HUES48 (cell line): Measurements from ENCODE around the gene TBX10.

Experiments
- H3K27ac ChIP-seq: one replicate; pipeline ENCODE4 v1.7.0; 2013; ENCODE audit warnings: low read depth, low read length, inconsistent platforms
- H3K27me3 ChIP-seq: 2 replicates; pipeline ENCODE4 v1.6.1; 2013; ENCODE audit warnings: mild to moderate bottlenecking, low read length; ENCODE audit not compliant: control insufficient read depth, insufficient read depth
- H3K36me3 ChIP-seq: 2 replicates; pipeline ENCODE4 v1.6.1; 2013; ENCODE audit warnings: low read length; ENCODE audit not compliant: control insufficient read depth, insufficient read depth
- H3K4me1 ChIP-seq: 2 replicates; pipeline ENCODE4 v1.6.1; 2013; ENCODE audit warnings: mild to moderate bottlenecking, low read length; ENCODE audit not compliant: control insufficient read depth, insufficient read depth
- H3K4me3 ChIP-seq: 2 replicates; pipeline ENCODE4 v1.5.1; 2013; ENCODE audit warnings: mild to moderate bottlenecking, low read depth, low read length
- H3K9ac ChIP-seq: 2 replicates; pipeline ENCODE4 v1.6.1; 2013; ENCODE audit warnings: mild to moderate bottlenecking, low read depth, low read length, moderate library complexity
- H3K9me3 ChIP-seq: 2 replicates; pipeline ENCODE4 v1.6.1; 2013; ENCODE audit warnings: low read length; ENCODE audit not compliant: control insufficient read depth, insufficient read depth

TBX10 gene

DNA sequence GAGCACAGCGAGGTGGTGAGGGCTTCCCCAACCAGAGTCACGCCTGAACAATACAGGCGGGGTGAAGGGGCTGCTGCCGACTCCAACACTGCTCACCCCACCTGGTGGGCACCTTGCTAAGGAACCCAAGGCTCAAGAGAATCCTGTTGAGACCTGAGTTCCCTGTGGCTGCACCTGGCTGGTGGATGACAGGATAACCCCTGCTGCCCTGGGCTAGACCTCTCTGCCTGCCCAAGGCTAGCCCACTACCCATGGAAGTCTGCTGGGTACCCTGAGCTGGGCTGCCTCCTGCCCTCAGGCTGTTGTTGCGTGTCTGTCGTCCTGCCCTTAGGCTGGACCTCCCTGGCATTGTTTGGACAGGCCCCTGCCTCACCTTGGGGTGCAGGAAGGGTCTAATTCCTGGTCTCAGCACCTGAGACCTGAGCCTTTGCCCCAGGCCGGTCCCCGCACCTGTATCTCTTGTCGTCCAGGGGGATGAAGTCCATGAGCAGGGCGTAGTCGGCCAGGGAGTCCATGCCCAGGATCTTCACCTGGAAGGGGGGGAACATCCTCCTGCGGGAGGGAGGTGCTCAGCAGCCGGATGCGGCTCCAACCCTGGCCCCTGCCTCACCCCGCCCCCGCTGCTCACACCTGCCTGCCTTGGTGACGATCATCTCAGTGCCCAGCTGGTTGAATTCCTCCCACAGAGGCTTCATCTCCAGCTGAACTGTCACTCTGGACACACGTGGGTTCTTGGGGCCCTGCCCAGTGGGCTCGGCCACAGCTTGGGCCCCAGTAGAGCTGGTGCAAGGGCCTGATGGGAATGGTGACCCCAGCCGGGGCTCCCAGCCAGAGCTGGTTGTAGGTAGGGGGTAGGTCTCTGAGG is 5.0 kb downstream of the TBX10 start:
- Histone ChIP-seq H3K9ac (no peak overlapping the region), H3K9me3 (no peaks in the 10 kb centered on the region), H3K36me3 (no peaks in the 10 kb centered on the region), H3K27me3 (peaks cover 3% of the 10 kb centered on the region), H3K27ac (no peak overlapping the region), H3K4me3 (no peak overlapping the region), H3K4me1 (peaks cover 8% of the 10 kb centered on the region; the same call in 1 of the 2 replicates)

DNA sequence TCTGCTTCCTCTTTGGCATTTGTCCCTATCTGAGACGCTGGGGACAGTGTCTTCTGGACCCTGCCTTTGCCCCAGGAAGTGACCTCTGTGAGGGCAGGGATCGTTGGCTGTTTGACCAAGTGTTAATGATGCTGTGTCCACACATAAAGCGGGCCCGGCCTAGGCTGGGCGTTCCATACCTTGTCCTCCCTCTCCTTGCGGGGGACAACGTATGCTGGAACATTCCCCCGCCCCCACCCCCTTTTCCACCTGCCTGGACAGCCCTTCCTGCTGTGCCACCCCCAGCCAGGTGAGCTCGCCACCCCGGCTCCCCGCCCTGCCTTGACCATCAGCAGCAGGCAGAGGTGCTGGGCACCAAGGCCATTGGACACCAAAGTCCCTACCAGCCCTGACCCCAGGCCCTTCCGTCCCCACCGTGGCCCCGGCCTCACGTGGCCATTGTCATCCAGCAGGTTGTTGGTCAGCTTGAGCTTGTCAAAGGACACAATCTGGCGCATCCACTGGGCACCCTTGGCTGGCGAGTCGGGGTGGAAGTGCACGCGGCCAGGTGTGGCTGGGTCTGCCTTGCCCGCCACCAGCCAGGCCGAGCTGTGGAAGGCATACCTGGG is 5.7 kb downstream of the TBX10 start:
- Histone ChIP-seq H3K27me3 (no peaks in the 10 kb centered on the region; the same call in 1 of the 2 replicates), H3K4me3 (no peak overlapping the region), H3K27ac (no peak overlapping the region), H3K9me3 (no peaks in the 10 kb centered on the region), H3K36me3 (no peaks in the 10 kb centered on the region), H3K4me1 (peaks cover 11% of the 10 kb centered on the region; the same call in 1 of the 2 replicates), H3K9ac (no peak overlapping the region)

DNA sequence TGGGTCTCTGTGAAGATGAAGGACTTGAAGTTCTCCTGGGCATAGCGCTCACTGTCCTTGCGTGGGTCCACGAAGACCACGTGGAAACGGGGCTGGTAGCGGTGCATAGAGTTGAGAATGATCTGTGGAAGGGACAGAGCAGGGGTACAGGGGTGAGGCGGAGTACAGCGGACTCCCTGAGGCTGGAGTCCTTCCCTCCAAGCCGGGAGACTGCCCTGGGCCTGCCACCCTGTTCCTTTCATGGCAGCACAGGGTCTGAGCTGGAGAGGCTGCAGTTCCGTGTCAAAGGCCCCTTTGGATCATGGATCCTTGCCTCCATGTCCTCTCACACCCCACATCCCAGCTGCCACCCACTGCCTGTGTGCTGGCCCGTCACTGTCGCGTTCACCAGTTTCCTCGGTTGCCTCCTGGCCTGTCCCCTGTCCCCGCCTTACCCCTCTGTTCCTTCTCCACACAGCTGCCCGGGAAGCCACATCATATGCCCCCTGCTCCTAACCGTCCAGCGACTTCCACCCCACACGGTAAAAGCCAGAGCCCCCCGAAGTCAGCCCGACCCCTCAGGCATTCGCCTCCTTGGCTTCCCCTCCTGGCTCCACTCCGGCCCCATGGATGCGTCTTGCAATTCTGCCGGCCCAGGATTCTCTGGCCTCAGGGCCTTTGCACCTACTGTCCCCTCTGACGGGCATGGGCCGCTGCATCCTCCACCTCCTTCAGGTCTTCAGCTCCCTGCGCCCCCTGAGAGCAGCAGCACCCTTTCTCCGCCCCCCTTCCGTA is 6.4 kb downstream of the TBX10 start:
- peaks cover 11% of the 10 kb centered on the region; the same call in 1 of the 2 replicates for H3K4me1 ChIP-seq
- H3K9ac ChIP-seq: no peak overlapping the region
- no peaks in the 10 kb centered on the region for H3K9me3 ChIP-seq
- no peaks in the 10 kb centered on the region for H3K36me3 ChIP-seq
- H3K27ac ChIP-seq: no peak overlapping the region
- H3K27me3 ChIP-seq: no peaks in the 10 kb centered on the region
- H3K4me3 ChIP-seq: no peak overlapping the region

DNA sequence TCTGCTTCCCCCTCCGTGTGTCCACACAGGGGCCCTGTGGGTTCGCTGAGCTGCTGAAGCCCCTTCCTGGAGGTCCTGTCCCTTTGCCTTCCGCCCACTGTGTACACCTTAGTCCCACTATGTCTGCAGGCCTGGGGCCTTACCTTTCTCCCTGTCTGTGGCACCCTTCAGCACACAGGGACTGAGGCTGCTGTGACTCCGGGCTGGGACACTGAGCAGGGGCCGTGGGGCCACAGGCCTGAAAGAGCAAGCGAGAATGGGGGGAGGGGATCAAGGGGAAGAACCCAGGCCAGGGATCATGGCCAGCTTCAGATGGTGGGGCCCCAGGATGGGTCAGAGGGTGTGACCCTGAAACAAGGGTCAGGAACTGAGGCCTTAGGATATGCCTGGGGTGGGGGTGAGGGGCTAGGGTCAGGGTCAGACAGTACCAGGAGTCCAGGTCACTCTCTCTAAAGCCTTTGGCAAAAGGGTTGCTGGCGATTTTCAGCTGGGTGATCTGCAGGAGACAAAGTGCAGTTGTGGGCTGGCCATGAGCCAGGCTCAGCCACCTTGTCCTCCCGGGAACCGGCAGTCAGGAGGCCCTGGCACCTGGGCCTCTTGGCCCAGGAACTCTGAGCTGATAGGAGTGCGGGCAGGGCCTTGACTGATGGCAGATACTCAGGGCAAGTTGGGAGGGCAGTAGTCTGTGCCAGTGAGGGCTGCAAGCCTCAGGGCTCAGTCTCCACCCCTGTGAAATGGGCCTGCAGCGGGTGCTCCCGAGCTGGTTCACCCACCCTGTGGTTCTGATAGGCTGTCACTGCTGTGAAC is 7.2 kb downstream of the TBX10 start:
- Histone ChIP-seq H3K27me3 (no peaks in the 10 kb centered on the region), H3K36me3 (peaks cover 1% of the 10 kb centered on the region; the same call in 1 of the 2 replicates), H3K27ac (no peak overlapping the region), H3K9me3 (no peaks in the 10 kb centered on the region), H3K9ac (no peak overlapping the region), H3K4me1 (peaks cover 11% of the 10 kb centered on the region; the same call in 1 of the 2 replicates), H3K4me3 (no peak overlapping the region)

DNA sequence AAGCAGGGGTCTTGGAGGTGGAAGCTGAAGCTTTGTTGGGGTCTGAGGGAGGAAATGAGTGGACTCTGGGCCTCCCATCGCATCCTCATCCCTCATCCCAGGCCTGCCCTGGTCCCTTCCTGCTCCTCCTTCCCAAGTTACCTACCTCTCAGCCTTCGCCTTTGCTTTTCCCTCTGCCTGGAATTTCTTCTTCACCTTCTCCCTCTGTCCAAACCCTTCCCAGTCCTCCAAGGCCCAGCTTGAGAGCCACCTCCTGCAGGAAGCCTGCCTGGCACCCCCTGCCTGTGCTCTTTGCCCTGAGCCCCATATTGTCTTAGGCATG is 7.7 kb downstream of the TBX10 start:
- Histone ChIP-seq H3K4me3 (no peak overlapping the region), H3K9me3 (no peaks in the 10 kb centered on the region), H3K4me1 (peaks cover 11% of the 10 kb centered on the region; the same call in 1 of the 2 replicates), H3K27ac (no peak overlapping the region), H3K27me3 (no peaks in the 10 kb centered on the region), H3K36me3 (peaks cover 4% of the 10 kb centered on the region; the same call in 1 of the 2 replicates), H3K9ac (no peak overlapping the region)

DNA sequence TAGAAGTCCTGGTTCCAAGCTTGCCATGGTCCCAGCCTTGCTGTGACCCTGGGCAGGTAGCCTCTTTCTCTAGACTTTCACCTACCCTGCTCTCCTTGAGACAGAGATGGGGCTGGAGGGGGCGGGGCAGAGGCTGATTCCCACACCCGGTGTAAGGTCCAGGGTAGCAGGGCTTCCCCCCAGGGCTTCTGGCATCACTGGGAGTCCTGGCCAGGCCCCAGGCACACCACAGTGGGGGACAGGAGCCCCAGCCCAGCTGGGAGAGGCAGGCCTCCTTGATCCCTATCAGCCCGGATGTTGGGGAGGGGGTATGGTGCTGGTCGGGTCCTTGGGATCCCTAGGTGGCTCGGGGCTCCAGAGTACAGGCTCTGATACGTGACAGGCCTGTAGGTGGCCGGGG is 8.2 kb downstream of the TBX10 start:
- no peak overlapping the region for H3K4me3 ChIP-seq
- peaks cover 11% of the 10 kb centered on the region; the same call in 1 of the 2 replicates for H3K4me1 ChIP-seq
- no peaks in the 10 kb centered on the region for H3K9me3 ChIP-seq
- no peak overlapping the region; the same call in 1 of the 2 replicates for H3K9ac ChIP-seq
- H3K27ac ChIP-seq: peak overlapping the region; percentile 93
- H3K27me3 ChIP-seq: no peaks in the 10 kb centered on the region
- H3K36me3 ChIP-seq: peaks cover 4% of the 10 kb centered on the region; the same call in 1 of the 2 replicates

DNA sequence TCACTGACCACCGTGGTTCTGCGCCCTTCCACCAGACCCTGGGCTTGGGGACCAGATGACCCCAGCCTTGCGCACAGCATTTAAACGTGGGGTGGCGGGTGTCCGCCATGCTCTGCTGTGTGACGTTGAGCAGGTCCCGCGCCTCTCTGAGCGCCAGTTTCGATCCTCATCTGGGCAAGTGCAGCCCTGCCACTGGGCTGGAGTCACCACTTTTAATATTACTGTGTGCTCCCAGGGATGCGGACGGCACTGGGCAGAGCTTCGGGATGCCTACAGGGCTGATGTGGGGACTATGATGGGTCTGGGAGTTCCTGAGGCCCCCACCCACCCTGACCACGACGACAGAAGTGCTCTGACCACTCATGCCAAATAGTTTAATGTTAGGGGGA is 8.6 kb downstream of the TBX10 start:
- H3K9ac ChIP-seq: peak overlapping the region; percentile 78
- peaks cover 6% of the 10 kb centered on the region for H3K36me3 ChIP-seq
- no peaks in the 10 kb centered on the region for H3K9me3 ChIP-seq
- H3K4me1 ChIP-seq: peaks cover 11% of the 10 kb centered on the region; the same call in 1 of the 2 replicates
- H3K27ac ChIP-seq: peak overlapping the region; percentile 93
- peak overlapping the region; percentile 94 for H3K4me3 ChIP-seq
- no peaks in the 10 kb centered on the region for H3K27me3 ChIP-seq

DNA sequence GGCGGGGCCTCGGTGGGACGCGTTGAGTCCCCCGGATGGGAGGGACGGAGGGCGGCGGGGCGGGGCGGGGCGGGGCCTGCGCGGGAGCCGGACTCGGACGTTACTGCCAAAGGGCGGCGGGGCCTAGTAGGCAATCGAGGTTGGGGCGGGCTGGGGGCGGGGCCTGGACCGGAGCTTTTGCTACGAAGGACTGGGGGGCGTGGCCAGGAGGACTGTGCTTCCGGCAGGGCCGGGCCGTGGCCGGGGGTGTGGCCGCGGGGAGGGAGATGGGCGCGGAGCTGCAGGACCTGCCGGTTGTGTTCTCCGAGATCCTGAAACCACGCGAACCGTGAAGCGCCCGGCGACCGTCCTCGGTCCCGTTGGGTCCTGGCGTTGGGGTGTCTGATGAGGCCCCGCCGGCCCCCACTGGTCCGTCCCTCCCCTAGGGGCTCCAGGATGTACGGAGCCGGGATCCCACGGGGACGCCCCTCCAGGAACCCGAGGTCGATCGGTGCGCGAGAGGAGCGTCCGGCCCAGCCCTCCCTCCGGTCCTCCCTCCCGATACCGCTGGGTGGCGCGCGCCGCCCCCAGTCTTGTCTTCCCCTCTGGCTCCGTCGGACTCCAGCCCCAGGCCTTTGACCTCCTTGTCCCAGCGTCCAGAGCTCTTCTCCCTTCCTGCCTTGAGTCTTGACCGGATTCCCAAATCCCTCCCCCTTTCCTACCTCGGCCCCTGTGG is 9.2 kb downstream of the TBX10 start:
- peak overlapping the region; percentile 94 for H3K4me3 ChIP-seq
- peak overlapping the region; percentile 78 for H3K9ac ChIP-seq
- H3K36me3 ChIP-seq: peaks cover 6% of the 10 kb centered on the region
- peak overlapping the region; percentile 93 for H3K27ac ChIP-seq
- H3K27me3 ChIP-seq: no peaks in the 10 kb centered on the region
- H3K9me3 ChIP-seq: no peaks in the 10 kb centered on the region
- peaks cover 11% of the 10 kb centered on the region; the same call in 1 of the 2 replicates for H3K4me1 ChIP-seq

DNA sequence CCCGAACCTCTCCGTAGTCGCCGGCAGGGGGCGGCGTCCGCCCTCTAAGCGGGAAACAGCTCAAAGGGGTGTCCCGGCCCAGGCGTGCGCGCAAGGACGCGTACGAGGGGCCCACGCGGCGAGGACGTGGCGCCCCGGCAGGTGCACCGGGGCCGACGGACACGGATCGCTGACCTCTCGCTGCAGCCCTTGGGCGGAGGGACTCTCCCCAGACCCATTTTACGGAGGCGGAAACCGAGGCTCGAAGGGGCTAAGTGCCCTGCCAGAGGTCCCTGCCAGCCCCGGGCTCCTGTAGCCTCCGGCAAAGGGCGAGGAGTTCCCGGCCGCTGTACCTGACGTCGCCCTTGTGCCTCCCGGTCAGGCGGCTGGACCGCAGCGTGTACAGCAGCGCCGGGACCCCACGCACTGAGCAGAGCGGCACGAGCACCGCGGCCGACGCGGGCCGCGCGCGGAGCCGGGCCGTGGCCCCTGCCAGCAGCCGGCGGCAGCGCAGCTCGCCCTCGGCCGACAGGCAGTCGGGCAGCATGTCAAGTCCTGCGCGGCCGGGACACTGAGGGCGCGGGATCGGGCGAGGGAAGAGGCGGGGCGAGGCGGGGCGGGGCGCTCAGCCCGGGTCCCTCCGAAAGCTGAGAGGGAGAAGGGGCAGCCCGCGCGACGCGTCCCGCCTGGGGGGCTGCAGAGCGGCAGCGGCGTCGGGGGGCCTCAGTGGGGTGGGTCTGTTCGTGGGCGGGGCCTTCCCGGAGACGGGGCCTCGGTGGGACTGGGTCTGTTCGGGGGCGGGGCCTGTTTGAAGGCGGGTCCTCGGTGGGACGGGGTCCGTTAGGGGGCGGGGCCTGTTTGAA is 10.0 kb downstream of the TBX10 start, which contains the start of gene NUDT8:
TSS of gene NUDT8 (minus strand) at position 552 of the 842 bp plus-strand sequence. CDS start at position 526, 26 bp downstream.
- H3K9ac ChIP-seq: peak within 1 kb of the TSS; percentile 78
- H3K4me3 ChIP-seq: peak within 1 kb of the TSS; percentile 94
- H3K27ac ChIP-seq: peak within 1 kb of the TSS; percentile 93
- peaks cover 6% of the 10 kb centered on the region for H3K36me3 ChIP-seq
- peaks cover 11% of the 10 kb centered on the region; the same call in 1 of the 2 replicates for H3K4me1 ChIP-seq
- H3K9me3 ChIP-seq: no peaks in the 10 kb centered on the region
- no peaks in the 10 kb centered on the region for H3K27me3 ChIP-seq
